Neural progenitor cell (in vitro differentiated cells): ENCODE results near the gene PGC. TPM values are rescaled to one million over a fixed set of nuclear protein-coding genes. Genes with fewer than 3 reads are reported as not detected.
A peak's percentile ranks its signal among the peaks of the same experiment; 100 is the strongest.

Experiments
- DNase-seq: peaks from one replicate; pipeline ENCODE4 v3.0.0-alpha.2; 2016; ENCODE audit warnings: low spot score
- H2AFZ ChIP-seq: fragments of 200-600 bp; sonication (generic); replicated peaks from 2 replicates; pipeline ENCODE4 v1.6.1; 2016; ENCODE audit warnings: antibody characterized with exemption
- H3F3A ChIP-seq: fragments of 200-600 bp; sonication (generic); 2 replicates; pipeline ENCODE4 v1.6.1; 2016; ENCODE audit warnings: antibody characterized with exemption, low read depth
- H3K27ac ChIP-seq: fragments of 200-600 bp; sonication (generic); 2 replicates; pipeline ENCODE4 v1.5.1; 2016; ENCODE audit warnings: mild to moderate bottlenecking
- H3K27me3 ChIP-seq: fragments of 200-600 bp; sonication (generic); 2 replicates; pipeline ENCODE4 v1.6.1; 2016; ENCODE audit warnings: mild to moderate bottlenecking, moderate library complexity
- H3K36me3 ChIP-seq: fragments of 200-600 bp; sonication (generic); 2 replicates; pipeline ENCODE4 v1.5.1; 2016
- H3K4me1 ChIP-seq: fragments of 200-600 bp; sonication (generic); 2 replicates; pipeline ENCODE4 v1.6.1; 2016; ENCODE audit warnings: mixed run types
- H3K4me2 ChIP-seq: fragments of 200-600 bp; sonication (generic); 2 replicates; pipeline ENCODE4 v1.6.1; 2016
- H3K4me3 ChIP-seq: fragments of 200-600 bp; sonication (generic); 2 replicates; pipeline ENCODE4 v1.5.1; 2016
- H3K79me2 ChIP-seq: fragments of 200-600 bp; sonication (generic); 2 replicates; pipeline ENCODE4 v1.6.1; 2016; ENCODE audit warnings: low read depth
- H3K9ac ChIP-seq: fragments of 200-600 bp; sonication (generic); 2 replicates; pipeline ENCODE4 v1.6.1; 2016
- H3K9me3 ChIP-seq: fragments of 200-600 bp; sonication (generic); 2 replicates; pipeline ENCODE4 v1.5.1; 2016; ENCODE audit warnings: low read depth
- H4K20me1 ChIP-seq: fragments of 200-600 bp; sonication (generic); 2 replicates; pipeline ENCODE4 v1.6.1; 2016; ENCODE audit warnings: low read depth
- H3K27ac Mint-ChIP-seq: 3 replicates; pipeline ENCODE4 v1.8.0; 2021; ENCODE audit warnings: mixed read lengths
- H3K27me3 Mint-ChIP-seq: 2 replicates; pipeline ENCODE4 v1.8.0; 2022; ENCODE audit warnings: low read depth, mild to moderate bottlenecking, inconsistent platforms, moderate library complexity, mixed read lengths; ENCODE audit not compliant: insufficient read depth
- H3K36me3 Mint-ChIP-seq: 3 replicates; pipeline ENCODE4 v1.8.0; 2021; ENCODE audit warnings: mixed read lengths
- H3K4me1 Mint-ChIP-seq: 3 replicates; pipeline ENCODE4 v1.8.0; 2021; ENCODE audit warnings: mixed read lengths
- H3K4me3 Mint-ChIP-seq: 3 replicates; pipeline ENCODE4 v1.8.0; 2021; ENCODE audit warnings: mild to moderate bottlenecking, moderate library complexity, mixed read lengths
- H3K9me3 Mint-ChIP-seq: 3 replicates; pipeline ENCODE4 v1.8.0; 2020; ENCODE audit warnings: mixed read lengths
- CTCF ChIP-seq: fragments of 200-600 bp; sonication (generic); IDR thresholded peaks from 2 replicates; pipeline ENCODE4 v1.5.1; 2017; ENCODE audit warnings: antibody characterized with exemption, mild to moderate bottlenecking
- EZH2 ChIP-seq: fragments of 200-600 bp; sonication (generic); IDR thresholded peaks from 2 replicates; pipeline ENCODE4 v1.6.1; 2017; ENCODE audit warnings: antibody characterized with exemption, mild to moderate bottlenecking, moderate library complexity
- EZH2phosphoT487 ChIP-seq: fragments of 200-600 bp; sonication (generic); IDR thresholded peaks from 2 replicates; pipeline ENCODE4 v1.6.1; 2017; ENCODE audit warnings: antibody characterized with exemption
- total RNA-seq: library from RNA; depleted of rRNA; stranded (reverse); fragments of >200 nt; gene quantifications from 2 replicates; pipeline ENCODE4 v1.2.3, GENCODE V29; 2015; ENCODE audit warnings: low replicate concordance

The PGC gene
- total RNA-seq, 1 donor from 2014 or later, result not detected

DNA sequence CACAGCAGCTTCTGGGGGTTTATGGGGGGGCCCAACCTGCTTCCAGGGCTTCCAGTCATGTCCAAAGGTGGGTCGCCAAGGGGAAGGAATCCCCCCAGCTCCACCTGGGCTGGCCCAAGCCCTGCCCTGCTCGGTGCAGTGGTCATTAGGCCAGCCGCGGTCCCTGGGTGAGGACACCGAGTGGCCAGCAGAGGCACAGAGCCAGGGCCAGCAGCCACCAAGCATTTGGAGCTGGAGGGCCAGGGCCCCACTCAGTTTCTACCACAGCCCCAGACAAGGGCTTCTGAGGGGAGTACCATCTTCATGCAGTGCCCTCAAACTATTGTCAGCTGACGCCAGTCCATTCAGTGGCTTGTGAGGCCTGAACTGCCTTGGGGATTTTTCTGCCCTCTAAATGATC lies 51.4 kb downstream of the PGC start:
- no peak overlapping the region for H3K27ac ChIP-seq
- H3K9ac ChIP-seq, result no peak overlapping the region
- no peaks in the 10 kb centered on the region for H3K36me3 Mint-ChIP-seq
- peak overlapping the region; percentile 42 for H3K27ac Mint-ChIP-seq
- no peaks in the 10 kb centered on the region for H3K36me3 ChIP-seq
- peaks cover 2% of the 10 kb centered on the region for H3K27me3 Mint-ChIP-seq
- no peaks in the 10 kb centered on the region for H3K79me2 ChIP-seq
- DNase-seq, result no peak
- no peak overlapping the region for H2AFZ ChIP-seq
- no peak overlapping the region for H3K4me3 ChIP-seq
- no peaks in the 10 kb centered on the region for H4K20me1 ChIP-seq
- peaks cover 4% of the 10 kb centered on the region for H3K4me1 ChIP-seq
- TF ChIP-seq EZH2phosphoT487 (no peak), EZH2 (no peak), CTCF (no peak)
- no peaks in the 10 kb centered on the region for H3K9me3 Mint-ChIP-seq
- no peaks in the 10 kb centered on the region for H3K27me3 ChIP-seq
- peaks cover 31% of the 10 kb centered on the region for H3K4me1 Mint-ChIP-seq
- H3F3A ChIP-seq, result no peaks in the 10 kb centered on the region
- H3K9me3 ChIP-seq, result no peaks in the 10 kb centered on the region
- no peak overlapping the region for H3K4me3 Mint-ChIP-seq
- H3K4me2 ChIP-seq, result no peak overlapping the region

DNA sequence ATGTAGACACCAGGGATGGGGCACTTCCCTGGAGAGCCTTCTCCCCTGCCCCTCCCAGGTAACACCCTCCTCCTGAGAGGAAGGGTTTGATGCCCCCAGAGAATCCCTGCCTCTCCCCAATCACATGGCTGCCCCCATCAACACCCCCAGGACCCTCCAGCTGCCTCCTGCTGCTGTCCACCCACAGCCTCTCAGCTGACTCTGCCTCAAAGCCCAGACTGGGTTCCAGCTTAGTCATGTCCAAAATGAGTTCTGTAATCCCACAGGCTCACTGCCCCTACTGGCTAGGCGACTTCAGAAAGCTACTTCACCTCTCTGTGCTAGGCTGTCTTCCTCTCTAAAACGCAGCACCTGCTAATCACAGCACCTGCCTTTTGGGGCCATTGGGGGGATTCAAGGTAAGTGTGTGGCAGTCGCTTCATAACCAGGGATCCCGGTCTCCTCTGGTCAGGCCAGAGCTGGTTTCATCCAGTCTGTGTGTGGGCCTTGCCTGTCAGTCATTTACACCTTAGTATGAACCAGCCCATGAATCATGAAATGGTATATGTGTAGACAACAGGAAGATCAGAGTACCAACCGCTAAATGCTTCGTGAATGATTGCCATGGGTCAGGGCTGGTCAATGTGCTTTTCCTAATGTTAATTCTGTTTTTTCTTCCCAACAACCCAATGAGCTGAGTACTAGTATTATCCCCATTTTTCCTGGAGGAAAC lies 52.2 kb downstream of the PGC start:
- no peaks in the 10 kb centered on the region for H3F3A ChIP-seq
- peak overlapping the region; percentile 24 for H3K4me3 Mint-ChIP-seq
- H3K4me2 ChIP-seq, result no peak overlapping the region
- peaks cover 25% of the 10 kb centered on the region for H3K4me1 Mint-ChIP-seq
- no peak overlapping the region for H3K4me3 ChIP-seq
- no peaks in the 10 kb centered on the region for H3K9me3 Mint-ChIP-seq
- H3K27ac Mint-ChIP-seq, result no peak overlapping the region
- no peak overlapping the region for H2AFZ ChIP-seq
- H3K27me3 ChIP-seq, result no peaks in the 10 kb centered on the region
- no peak overlapping the region for H3K9ac ChIP-seq
- no peak overlapping the region for H3K27ac ChIP-seq
- H3K36me3 ChIP-seq, result no peaks in the 10 kb centered on the region
- peaks cover 2% of the 10 kb centered on the region for H3K27me3 Mint-ChIP-seq
- H3K36me3 Mint-ChIP-seq, result no peaks in the 10 kb centered on the region
- no peaks in the 10 kb centered on the region for H3K4me1 ChIP-seq
- DNase-seq, result no peak
- no peaks in the 10 kb centered on the region for H3K79me2 ChIP-seq
- TF ChIP-seq CTCF, result no peak
- TF ChIP-seq EZH2, result no peak
- TF ChIP-seq EZH2phosphoT487, result no peak
- H4K20me1 ChIP-seq, result no peaks in the 10 kb centered on the region
- H3K9me3 ChIP-seq, result no peaks in the 10 kb centered on the region

- Histone ChIP-seq H3K4me2 (no peak overlapping the region), H3K27ac (no peak overlapping the region), H2AFZ (no peak overlapping the region), H3K36me3 (no peaks in the 10 kb centered on the region), H3K79me2 (no peaks in the 10 kb centered on the region), H3K9me3 (no peaks in the 10 kb centered on the region), H4K20me1 (no peaks in the 10 kb centered on the region), H3K4me1 (no peaks in the 10 kb centered on the region), H3K27me3 (no peaks in the 10 kb centered on the region), H3K9ac (no peak overlapping the region), H3K4me3 (no peak overlapping the region), H3F3A (no peaks in the 10 kb centered on the region)
- Mint-ChIP-seq H3K4me1 (peaks cover 12% of the 10 kb centered on the region), H3K4me3 (no peak overlapping the region), H3K9me3 (no peaks in the 10 kb centered on the region), H3K36me3 (no peaks in the 10 kb centered on the region), H3K27me3 (peaks cover 2% of the 10 kb centered on the region), H3K27ac (no peak overlapping the region)
- TF ChIP-seq EZH2phosphoT487, result no peak
- TF ChIP-seq CTCF, result no peak
- no peak for TF ChIP-seq EZH2
- no peak for DNase-seq
Observed at GRCh38 chr6:41693281-41694240, 53.6 kb downstream of the PGC start.
